CD4-positive, alpha-beta T cell (primary cell): ENCODE data around the gene INPP1. TPM values are rescaled to one million over a fixed set of nuclear protein-coding genes. Genes with fewer than 3 reads are reported as not detected.

ENCODE experiments used
- ATAC-seq: fragments of 200-7000 bp; cut with Tn5 transposase; one replicate; pipeline ENCODE4 v1.10.0; 2022; ENCODE audit warnings: mild to moderate bottlenecking; ENCODE audit not compliant: poor library complexity
- CTCF ChIA-PET: fragments of 350-600 bp; sonication (Branson Sonifier 250); formaldehyde crosslinking; loops from one replicate; lab custom pipeline; 2021; ENCODE audit warnings: antibody characterized with exemption, inconsistent platforms; lab: Charles Lee
- POLR2A ChIA-PET: fragments of 350-600 bp; sonication (Branson Sonifier 250); formaldehyde crosslinking; loops from one replicate; lab custom pipeline; 2021; ENCODE audit warnings: antibody characterized with exemption, inconsistent platforms; lab: Charles Lee
- DNase-seq, 14 experiments: peaks; one replicate each; pipeline ENCODE4 v3.0.0-alpha.2; 2013 to 2020; ENCODE audit warnings: mixed read lengths in 2 of 14
- H3K27ac ChIP-seq, 2 donors: one replicate each; pipeline versions ENCODE4 v1.5.1 to v1.7.0; 2013; ENCODE audit warnings: low read length in 2 of 2, low read depth in 1 of 2, mild to moderate bottlenecking in 1 of 2
- H3K27me3 ChIP-seq, 2 experiments: 1 replicate in 1 of 2; 2 replicates in 1 of 2; pipeline versions ENCODE4 v1.6.1 to v1.7.0; 2013; ENCODE audit warnings: low read length in 2 of 2, control low read depth in 1 of 2, mild to moderate bottlenecking in 1 of 2, moderate library complexity in 1 of 2; ENCODE audit not compliant: insufficient read depth in 2 of 2, control insufficient read depth in 1 of 2
- H3K36me3 ChIP-seq: one replicate; pipeline ENCODE4 v1.6.1; 2013; ENCODE audit warnings: low read length, control low read depth; ENCODE audit not compliant: insufficient read depth
- H3K4me1 ChIP-seq: one replicate; pipeline ENCODE4 v1.6.1; 2013; ENCODE audit warnings: low read length, control low read depth; ENCODE audit not compliant: insufficient read depth
- H3K4me3 ChIP-seq: one replicate; pipeline ENCODE4 v1.5.1; 2013; ENCODE audit warnings: mild to moderate bottlenecking, low read length, moderate library complexity
- H3K9me3 ChIP-seq, 2 experiments: 1 replicate in 1 of 2; 2 replicates in 1 of 2; pipeline versions ENCODE4 v1.6.1 to v1.7.0; 2013; ENCODE audit warnings: low read length in 2 of 2, mild to moderate bottlenecking in 2 of 2, control low read depth in 1 of 2, moderate library complexity in 1 of 2; ENCODE audit not compliant: control insufficient read depth in 1 of 2, insufficient read depth in 1 of 2
- H3K27ac Mint-ChIP-seq: one replicate; pipeline ENCODE4 v1.8.0; 2020; ENCODE audit warnings: mixed read lengths
- H3K27me3 Mint-ChIP-seq: one replicate; pipeline ENCODE4 v1.8.0; 2021; ENCODE audit warnings: mixed read lengths
- H3K36me3 Mint-ChIP-seq: one replicate; pipeline ENCODE4 v1.8.0; 2021; ENCODE audit warnings: low read depth, mixed read lengths
- H3K4me1 Mint-ChIP-seq: one replicate; pipeline ENCODE4 v1.8.0; 2021; ENCODE audit warnings: low read depth, mixed read lengths
- H3K4me3 Mint-ChIP-seq: one replicate; pipeline ENCODE4 v1.8.0; 2020; ENCODE audit warnings: mild to moderate bottlenecking, mixed read lengths
- H3K9me3 Mint-ChIP-seq: one replicate; pipeline ENCODE4 v1.8.0; 2020; ENCODE audit warnings: mixed read lengths
- intact Hi-C, 2 experiments: fragments of 100-400 bp; cut with DNase I in 1 of 2; cut with micrococcal nuclease in 1 of 2; formaldehyde crosslinking; loops; one replicate each; pipeline versions ENCODE4 v1.15.1 to v1.9.0; 2023 to 2025; cut with DNase I, micrococcal nuclease
- total RNA-seq, 174 experiments: library from RNA in 2 of 174; stranded (reverse) in 2 of 174; gene quantifications; one replicate each; pipeline ENCODE4 v1.2.3 and lab custom pipeline; 2021 to 2026
- TF ChIP-seq, protein P1 (sequence below): fragments of 200-600 bp; IDR thresholded peaks from one replicate; pipeline ENCODE4 v1.8.0; 2022; ENCODE audit warnings: antibody characterized with exemption, mild to moderate bottlenecking

Gene INPP1
- total RNA-seq, 2 experiments from 2014 or later: 2.0 to 2.7 TPM

DNA sequence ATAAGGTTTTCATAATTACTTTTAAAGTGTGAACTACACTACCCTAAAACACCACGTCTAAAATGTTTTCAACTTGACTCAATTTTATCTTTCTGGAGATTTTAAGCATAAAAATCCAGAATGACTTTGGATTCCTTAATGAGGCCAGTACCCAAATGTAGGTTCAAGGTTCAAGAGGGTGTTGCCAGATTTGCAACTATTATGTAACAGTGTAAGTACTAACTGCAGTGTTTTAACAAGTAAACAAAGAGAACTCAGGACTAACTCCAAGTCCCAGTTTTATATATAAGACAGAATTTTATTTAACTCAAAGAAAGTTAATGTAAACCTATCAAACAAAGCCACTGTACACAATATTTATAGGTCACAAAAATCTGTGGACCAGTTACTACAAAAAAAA, 29.5 kb upstream of the INPP1 start:
- TF ChIP-seq, protein P1, sequence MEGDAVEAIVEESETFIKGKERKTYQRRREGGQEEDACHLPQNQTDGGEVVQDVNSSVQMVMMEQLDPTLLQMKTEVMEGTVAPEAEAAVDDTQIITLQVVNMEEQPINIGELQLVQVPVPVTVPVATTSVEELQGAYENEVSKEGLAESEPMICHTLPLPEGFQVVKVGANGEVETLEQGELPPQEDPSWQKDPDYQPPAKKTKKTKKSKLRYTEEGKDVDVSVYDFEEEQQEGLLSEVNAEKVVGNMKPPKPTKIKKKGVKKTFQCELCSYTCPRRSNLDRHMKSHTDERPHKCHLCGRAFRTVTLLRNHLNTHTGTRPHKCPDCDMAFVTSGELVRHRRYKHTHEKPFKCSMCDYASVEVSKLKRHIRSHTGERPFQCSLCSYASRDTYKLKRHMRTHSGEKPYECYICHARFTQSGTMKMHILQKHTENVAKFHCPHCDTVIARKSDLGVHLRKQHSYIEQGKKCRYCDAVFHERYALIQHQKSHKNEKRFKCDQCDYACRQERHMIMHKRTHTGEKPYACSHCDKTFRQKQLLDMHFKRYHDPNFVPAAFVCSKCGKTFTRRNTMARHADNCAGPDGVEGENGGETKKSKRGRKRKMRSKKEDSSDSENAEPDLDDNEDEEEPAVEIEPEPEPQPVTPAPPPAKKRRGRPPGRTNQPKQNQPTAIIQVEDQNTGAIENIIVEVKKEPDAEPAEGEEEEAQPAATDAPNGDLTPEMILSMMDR: no peak
- H3K4me1 Mint-ChIP-seq: peaks cover 41% of the 10 kb centered on the region
- intact Hi-C loops: loop anchor here (1.0 to 10.0 kb wide), 2 partner anchors 225 to 529 kb away; partner anchors contain the start of genes ORMDL1 (in 1 of the 2) and PMS1 (in 1 of the 2)
- no peak overlapping the region for H3K4me3 ChIP-seq
- no peak overlapping the region for H3K27ac ChIP-seq
- ChIA-PET POLR2A (no interaction called here), CTCF (no interaction called here)
- no peak overlapping the region for H3K27ac Mint-ChIP-seq
- no peaks in the 10 kb centered on the region for H3K27me3 Mint-ChIP-seq
- H3K27me3 ChIP-seq: no peaks in the 10 kb centered on the region
- H3K4me3 Mint-ChIP-seq: no peak overlapping the region
- no peaks in the 10 kb centered on the region for H3K9me3 ChIP-seq
- H3K36me3 Mint-ChIP-seq: peaks cover 36% of the 10 kb centered on the region
- no peak for ATAC-seq
- peaks cover 18% of the 10 kb centered on the region for H3K4me1 ChIP-seq
- DNase-seq: no peak
- H3K9me3 Mint-ChIP-seq: no peaks in the 10 kb centered on the region
- peaks cover 26% of the 10 kb centered on the region for H3K36me3 ChIP-seq

DNA sequence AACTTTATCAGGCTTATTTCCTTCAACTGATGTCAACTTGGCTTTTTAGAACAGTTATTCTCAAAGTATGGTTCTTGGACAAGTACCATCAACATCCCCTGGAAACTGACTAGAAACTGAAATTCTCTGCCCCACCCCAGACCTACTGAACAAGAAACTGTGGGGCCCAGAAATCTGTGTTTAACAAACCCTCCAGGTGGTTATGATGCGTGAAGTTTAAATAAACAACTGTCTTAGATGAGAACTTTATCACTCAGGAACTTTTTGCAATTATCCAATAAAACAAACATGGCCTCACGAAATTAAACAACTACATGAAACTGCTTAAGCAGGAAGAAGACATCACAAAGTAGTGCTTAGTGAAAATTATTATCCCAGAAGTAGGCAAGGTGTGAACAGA, 28.1 kb upstream of the INPP1 start:
- H3K27me3 Mint-ChIP-seq: no peaks in the 10 kb centered on the region
- no peak overlapping the region for H3K4me3 Mint-ChIP-seq
- peaks cover 34% of the 10 kb centered on the region for H3K36me3 Mint-ChIP-seq
- no peaks in the 10 kb centered on the region for H3K27me3 ChIP-seq
- no peaks in the 10 kb centered on the region for H3K9me3 ChIP-seq
- H3K4me1 Mint-ChIP-seq: peaks cover 55% of the 10 kb centered on the region
- H3K4me1 ChIP-seq: peaks cover 22% of the 10 kb centered on the region
- no peaks in the 10 kb centered on the region for H3K9me3 Mint-ChIP-seq
- DNase-seq (no peak), ATAC-seq (no peak)
- H3K27ac Mint-ChIP-seq: no peak overlapping the region
- peaks cover 21% of the 10 kb centered on the region for H3K36me3 ChIP-seq
- ChIA-PET POLR2A (no interaction called here), CTCF (no interaction called here)
- intact Hi-C loops: loop anchor here in 1 of 2 experiments (5.0 to 10.0 kb wide), 3 partner anchors 530 to 873 kb away; partner anchors contain the start of genes ORMDL1, PMS1 and WDR75
- no peak overlapping the region for H3K27ac ChIP-seq
- H3K4me3 ChIP-seq: no peak overlapping the region
- TF ChIP-seq, protein P1: no peak

DNA sequence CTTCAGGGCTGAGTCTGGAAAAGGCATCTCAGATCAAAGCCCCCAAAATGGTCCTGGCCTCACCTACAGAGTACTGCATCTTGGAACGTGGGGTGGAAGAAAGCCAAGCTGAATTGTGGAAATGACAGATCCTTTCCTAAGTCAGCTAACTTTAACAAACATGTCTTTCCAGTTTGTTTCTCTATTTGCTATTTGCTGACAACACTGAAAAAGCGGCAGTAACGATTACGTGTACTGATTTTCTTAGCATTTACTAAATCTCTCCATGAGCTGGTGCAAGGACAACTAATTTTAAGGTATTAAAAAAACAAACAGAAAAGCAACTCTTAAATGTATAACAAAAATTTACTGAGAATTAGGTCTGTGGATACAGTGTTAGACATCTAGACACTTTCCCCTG, 24.9 kb upstream of the INPP1 start:
- Histone ChIP-seq H3K27me3 (no peaks in the 10 kb centered on the region), H3K4me3 (peak overlapping the region; percentile 87), H3K36me3 (peaks cover 6% of the 10 kb centered on the region), H3K9me3 (no peaks in the 10 kb centered on the region), H3K27ac (peak overlapping the region in 1 of 2 donors; percentile 91), H3K4me1 (peaks cover 28% of the 10 kb centered on the region)
- DNase-seq: no peak
- H3K4me1 Mint-ChIP-seq: peaks cover 58% of the 10 kb centered on the region
- peaks cover 8% of the 10 kb centered on the region for H3K36me3 Mint-ChIP-seq
- no peaks in the 10 kb centered on the region for H3K27me3 Mint-ChIP-seq
- ChIA-PET CTCF (interaction anchor here (1.2 to 2.6 kb wide), 3 partner anchors 13 to 634 kb away, joined by 3 to 10 read pairs (median 4); partner anchors contain the start of gene NEMP2), POLR2A (interaction anchor here (0.7 to 1.0 kb wide), 4 partner anchors 18 to 89 kb away, joined by 3 to 4 read pairs (median 4); no protein-coding TSS in a partner anchor)
- H3K27ac Mint-ChIP-seq: peak overlapping the region; percentile 89
- intact Hi-C loops: loop anchor here in 1 of 2 experiments (5.0 to 10.0 kb wide), 3 partner anchors 534 to 876 kb away; partner anchors contain the start of genes ORMDL1, PMS1 and WDR75
- no peaks in the 10 kb centered on the region for H3K9me3 Mint-ChIP-seq
- TF ChIP-seq, protein P1: no peak
- no peak for ATAC-seq
- peak overlapping the region; percentile 95 for H3K4me3 Mint-ChIP-seq
